Measurements from ENCODE around the gene BCL2.

Gene BCL2

DNA sequence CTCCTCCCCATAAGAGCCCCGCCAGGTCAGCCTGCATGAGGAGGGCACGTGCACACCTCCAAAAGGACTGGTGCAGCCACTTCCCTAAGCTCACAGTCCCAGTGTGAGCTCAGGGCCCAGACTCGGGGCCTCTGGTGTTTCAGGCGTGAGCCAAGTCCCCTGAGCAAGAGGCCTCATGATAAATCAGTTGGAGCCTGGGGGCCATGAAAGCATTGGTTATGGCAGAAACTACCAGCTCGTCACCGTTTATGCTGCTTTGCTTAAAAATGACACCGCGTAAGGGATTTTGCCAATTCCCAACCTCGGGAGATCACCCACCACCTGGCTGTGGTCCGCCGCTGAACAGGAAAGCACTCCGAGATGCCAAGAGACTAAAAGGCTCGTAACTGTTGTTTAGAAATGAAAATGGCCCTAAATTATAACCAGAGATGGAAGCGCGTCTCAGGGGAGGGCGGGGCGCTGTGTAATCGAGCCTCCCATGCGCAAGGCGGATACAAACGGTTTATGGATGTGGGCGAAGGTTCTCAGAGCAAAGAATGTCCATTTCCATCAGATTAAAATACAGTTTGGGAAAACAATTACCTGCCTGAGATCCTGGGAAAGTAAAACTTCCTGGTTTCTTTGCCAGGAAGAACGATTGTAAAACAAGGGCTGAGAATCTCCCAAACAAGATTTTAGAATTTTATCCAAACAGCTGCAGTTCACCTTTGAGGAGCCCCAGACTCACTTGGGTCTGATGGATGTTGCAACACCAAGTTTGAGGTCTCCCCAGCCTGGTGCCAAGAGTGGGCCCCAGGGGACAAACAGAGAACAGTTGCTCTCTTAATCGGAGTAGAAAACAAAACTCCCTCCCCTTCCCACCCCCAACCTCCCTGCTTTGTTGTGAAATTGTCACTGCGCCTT lies 141.4 kb downstream of the BCL2 start:
- DNase-seq = peak; percentile 87

DNA sequence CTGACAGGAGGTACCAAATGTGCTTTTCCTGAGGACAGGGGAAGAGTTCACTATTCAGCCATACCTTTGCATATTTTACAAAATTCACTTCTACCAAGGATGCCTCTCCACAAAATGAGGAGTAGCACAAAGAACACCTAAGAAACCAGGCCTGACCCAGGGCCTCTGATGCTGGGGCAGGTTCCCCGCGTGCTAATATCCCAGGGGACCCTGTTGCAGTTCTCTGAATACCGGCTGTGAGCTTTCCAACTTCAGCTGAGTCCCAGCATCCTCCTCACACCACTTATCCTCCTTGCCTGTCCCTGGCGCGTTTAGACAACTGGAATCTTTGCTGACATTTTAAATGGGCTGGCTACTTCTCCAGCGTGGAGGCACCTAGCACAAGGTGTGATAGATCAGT lies 142.3 kb downstream of the BCL2 start:
- peak; percentile 20 for DNase-seq

DNA sequence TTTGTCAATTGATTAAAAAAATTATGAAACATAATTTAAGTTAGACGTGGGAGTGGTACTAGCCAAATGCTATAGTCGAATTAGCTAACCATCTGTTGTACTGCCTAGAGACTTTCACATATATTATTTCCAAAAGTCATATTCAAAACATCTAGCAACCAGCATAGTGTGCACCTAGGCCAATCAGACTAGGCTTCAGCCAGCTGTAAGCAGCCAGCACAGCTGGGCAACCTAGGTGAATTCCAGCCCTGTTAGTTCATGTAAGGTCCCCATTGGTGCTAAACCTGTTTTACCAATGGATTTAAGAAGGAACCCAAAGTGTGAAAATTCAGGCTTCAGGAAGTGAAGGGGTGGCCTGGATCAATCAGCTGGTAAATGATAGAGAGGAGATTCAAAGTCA lies 144.3 kb downstream of the BCL2 start:
- no peak for DNase-seq

DNA sequence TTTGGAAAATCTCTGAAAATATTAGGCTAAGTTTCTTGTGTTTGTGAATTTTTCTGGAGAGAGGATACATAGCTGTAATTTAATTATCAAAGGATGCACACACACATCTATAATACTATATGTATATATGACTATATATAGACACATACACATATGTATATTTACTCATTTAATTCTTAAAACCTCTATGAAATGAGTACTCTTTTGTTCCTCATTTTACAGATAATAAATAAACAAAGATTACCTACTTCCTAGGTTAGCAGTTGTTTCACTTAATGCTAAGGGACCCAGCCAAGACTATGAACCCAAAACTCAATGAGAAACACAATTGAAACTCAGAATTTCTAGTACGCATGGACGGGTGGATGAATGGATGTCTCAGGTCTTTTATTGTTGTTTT lies 145.6 kb downstream of the BCL2 start:
- no peak for DNase-seq

DNA sequence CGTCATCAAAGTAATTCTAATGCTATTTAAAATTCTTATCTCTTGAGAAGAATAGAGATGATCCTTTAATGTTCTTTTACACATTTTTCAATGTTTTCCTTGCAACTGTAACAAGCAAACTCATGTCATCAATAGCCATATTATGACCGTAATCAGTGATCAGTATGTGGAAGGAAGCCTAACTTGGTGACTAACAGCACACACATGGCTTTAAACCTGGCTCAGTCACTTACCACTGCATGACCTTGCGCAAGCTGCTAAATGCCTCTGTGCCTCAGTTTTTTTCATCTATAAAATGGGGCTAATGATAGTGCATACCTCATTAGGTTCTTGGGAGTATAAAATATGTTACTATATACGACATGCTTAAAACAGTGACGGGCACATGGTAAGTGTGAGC lies 149.7 kb downstream of the BCL2 start:
- DNase-seq = no peak

DNA sequence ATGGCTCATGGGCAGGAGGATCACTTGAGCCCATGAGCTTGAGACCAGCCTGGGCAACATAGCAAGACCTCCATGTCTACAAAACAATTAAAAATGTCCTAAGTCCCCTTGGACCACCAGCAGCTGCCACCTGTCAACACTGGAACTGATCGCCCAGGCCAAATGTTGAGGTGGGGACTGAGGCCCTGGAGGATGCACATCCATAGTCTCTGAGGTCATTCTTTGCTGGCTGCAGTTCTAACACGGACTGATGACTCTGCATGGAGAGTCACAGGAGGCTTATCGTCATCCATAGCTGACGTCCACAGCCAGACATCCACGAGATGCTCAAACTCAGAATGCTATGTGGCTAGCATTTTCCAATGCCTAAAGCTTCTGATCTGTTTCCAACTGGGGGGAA lies 151.3 kb downstream of the BCL2 start:
- no peak for DNase-seq

DNA sequence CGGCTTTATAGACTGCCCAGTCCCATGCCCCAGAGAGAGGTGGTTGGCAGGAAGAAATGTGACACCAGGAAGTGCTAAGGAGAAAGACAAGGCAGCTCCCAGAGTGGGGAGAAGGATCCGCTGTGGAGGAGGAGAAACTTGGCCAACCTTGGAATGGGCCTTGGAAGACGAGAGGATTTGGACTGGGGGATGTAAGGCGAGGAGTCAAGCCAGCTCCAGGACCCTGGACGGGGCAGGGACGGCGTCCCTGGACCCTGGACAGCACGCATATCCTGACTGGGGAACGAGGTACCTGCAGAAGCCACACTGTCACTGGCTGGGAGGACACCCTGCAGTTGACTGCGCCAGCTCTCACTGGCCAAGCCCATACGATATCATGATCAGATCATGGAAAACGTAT lies 153.4 kb downstream of the BCL2 start:
- DNase-seq = no peak

DNA sequence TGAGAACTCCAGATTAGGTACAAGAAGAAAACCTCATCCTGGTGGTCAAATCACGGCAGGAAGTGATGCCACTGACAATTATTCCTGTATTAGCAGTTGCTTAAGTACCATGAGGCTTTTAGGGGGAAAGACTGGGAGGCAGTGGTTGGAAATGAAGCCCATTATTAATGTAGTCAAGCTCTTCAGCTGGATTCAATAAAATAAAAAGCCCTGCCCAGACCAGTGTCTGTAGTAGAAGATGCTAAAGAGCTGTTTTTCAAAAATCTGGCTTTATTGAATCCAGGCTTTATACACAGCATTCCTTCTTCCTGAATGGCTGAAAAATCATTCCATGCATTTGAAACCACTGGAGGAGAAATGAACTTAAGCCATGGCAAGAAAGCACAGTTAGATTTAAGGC lies 155.2 kb downstream of the BCL2 start:
- no peak for DNase-seq

DNA sequence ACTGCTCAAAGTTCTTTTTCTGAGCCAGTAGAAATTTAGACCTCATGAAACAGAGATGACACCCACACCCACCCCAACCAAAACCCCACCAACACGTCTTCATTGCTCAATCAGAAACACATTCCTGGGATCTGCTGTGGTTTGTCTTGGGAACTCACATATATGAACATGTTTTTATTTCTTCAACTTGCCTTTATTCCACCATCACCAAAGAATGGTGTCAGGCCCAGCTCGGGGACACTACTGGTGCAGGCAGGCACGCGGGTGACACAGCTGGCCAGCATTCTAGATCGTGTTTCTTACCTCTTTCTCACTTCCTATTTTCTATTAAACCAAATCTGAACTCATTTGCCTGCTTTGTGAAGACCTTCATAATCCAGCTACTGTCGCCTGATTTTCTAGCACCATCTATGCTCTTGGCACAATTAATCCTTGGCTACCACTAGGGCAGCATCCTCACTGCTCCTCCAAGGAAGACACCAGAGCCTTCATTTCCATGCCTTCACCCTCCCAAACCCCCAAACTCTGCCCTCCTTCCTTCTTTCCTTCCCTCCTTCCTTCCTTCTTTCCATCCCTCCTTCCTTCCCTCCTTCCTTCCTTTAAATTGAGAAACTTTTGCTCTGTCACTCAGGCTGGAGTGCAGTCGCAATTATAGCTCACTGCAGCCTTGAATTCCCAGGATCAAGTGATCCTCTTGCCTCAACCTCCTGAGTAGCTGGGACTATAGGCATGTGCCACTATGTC lies 157.1 kb downstream of the BCL2 start:
- DNase-seq = no peak

DNA sequence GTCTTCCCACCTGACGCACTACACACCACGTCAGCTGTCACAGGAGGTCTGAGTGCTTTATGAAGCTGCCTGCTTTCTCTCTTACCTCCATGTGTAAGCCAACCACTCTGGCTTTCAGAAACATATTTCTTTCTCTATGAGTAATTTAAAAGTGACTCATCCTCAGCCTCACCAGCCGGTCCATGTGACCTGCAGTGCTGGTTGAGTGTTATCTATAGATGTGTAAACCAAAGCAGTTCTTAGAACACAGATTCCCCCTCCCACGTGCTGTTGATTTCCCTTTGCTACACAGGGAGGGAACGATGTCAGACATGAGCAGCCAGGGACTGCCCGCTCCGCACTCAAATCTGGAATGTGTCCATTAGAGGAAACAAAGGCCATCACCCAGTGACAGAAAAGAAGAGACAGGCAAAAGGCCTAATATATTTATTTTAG lies 157.8 kb downstream of the BCL2 start:
- no peak for DNase-seq

DNA sequence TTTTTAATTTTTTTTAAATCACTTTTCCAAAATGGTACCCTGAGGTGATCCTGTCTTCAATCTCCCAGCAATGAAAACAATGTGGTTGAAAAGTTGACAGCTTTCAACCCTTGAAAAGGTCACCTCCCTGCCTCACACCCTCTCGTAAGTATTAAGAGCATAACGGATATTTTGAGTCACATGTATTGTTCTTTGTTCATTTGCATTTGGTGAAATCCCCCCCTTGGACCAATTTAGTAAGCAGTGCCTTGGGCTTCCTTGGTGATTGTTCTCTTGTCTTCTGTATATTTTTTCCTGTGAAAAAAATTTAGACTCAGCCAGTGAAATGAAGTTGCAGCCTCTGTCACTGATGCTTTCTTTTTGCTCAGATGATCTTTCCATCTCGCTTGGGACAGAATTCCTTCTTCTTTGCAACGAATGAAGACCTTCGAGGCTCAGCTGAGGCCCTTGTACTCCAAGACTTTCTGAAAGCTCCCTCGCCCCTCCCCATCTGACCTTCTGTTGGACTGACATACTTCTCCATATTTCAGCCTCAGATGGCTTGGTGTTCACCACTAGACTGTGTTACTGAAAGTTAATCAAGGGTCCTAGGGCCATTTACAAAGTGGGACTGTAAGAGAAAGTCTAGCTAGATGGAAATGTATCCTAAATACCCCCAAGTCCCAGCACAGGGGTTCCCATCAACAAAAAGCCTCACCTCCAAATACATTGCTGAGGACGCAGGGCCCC lies 158.4 kb downstream of the BCL2 start:
- no peak for DNase-seq

DNA sequence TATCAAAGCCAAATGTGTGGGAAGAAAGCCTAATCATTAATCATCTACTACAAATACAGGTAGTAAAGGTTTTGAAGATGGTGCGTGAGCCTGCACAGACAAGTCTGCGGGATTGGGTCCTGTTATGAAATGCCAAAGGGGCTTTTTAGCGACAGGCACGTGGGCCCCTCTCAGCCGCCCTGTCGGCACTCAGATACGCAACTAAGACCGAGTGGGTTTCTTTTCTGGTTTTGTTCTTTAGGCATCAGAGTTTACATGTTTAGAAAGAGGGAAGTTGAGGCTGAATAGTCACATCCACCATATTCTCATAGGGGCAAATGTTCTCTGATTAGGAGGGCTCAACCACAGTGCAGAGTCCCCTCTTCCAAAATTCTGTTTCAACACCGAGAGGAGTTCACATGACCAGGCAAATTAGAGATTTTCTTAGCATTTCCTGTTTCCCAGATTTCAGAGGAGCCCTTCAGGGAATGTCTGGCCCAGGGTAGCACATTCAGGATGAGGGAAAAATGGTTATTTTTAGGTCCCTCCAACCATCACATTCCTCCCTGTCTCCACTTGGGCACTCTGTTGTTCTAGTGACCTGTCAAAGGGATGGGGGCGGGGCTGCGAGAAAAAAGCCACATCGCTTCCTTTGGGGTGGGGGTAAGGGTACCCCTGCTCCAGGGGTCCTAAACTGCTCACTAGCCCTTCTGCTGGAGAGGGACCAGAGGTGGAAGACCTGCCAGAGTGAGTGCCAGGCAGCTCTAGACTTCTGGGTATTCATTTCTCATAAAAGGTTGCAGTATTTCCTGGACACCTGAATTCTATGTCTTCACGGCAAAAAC lies 159.2 kb downstream of the BCL2 start:
- DNase-seq = no peak

DNA sequence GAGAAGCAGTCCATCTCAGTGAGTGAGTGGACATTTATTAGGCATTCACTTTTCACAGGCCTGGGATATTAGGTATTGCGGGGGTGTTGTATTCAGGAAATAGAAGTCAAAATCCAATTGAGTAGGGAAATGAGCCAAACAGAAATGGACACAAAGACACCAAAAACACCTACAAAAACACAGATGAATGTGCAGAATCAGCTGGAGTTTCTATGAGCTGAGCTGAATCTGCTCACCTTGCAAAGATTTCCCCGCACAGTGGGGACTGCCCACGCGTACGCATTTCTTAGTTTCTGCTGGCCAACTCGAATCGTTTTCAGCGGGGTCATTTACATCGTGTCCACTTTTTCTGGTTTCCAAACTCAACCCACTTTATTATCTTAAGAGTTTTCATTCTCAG lies 160.0 kb downstream of the BCL2 start:
- no peak for DNase-seq

DNA sequence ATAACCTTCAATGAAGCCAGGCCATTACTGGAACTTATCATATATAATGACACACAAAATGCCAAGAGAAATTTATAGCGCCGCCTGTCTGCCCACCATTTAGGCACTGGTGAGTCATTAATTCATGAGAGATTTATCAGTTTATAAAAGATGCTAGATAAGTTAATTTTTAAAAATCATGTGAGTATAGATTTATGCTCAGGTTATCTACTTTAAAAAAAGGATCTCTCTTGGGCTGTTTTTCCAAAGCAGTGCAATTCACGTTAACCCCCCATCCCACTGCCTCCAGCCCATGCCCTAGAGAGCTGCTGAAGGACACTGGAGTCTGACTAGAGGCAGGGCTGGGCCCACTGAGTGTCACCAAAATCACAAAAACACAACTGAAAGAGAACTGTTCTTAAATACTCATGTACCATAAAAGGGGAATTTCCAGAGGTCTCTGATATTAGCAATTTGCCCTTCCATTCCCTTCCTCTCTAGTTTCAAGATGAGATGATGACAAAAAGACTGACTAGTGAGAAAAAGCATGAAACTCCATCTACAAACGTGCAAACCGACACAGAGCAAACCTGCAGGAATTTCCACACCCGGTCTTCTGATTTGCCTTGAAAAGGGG lies 160.8 kb downstream of the BCL2 start:
- DNase-seq = no peak

DNA sequence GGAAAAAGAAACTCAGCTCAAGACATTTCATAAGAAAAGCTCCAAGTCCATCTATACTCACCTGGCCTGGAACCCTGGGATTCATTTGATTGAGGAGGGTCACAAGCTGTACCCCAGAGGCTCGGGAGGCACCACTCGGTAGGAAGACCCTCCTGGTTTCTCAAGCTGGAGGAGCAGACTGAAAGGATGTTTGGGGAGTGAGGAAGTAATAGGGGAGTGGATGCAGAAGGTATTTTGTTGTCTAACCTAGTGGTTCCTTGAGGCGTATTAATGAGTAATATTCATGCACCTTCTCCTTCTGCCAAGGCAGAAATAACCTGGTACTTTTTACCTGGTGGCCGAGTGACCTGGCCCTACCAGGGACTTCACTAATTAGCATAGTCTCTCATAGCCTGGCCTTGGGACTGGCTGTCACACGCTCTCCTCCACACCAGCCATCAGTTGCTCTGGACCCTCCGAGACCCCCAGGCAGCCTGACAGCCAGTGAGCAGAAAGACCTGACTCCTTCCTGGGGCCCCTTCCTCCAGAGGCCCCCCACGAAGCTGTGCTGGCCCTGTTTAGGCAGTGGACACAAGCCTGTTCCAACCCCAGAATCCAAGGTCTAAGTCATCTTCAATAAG lies 161.4 kb downstream of the BCL2 start:
- DNase-seq = no peak

DNA sequence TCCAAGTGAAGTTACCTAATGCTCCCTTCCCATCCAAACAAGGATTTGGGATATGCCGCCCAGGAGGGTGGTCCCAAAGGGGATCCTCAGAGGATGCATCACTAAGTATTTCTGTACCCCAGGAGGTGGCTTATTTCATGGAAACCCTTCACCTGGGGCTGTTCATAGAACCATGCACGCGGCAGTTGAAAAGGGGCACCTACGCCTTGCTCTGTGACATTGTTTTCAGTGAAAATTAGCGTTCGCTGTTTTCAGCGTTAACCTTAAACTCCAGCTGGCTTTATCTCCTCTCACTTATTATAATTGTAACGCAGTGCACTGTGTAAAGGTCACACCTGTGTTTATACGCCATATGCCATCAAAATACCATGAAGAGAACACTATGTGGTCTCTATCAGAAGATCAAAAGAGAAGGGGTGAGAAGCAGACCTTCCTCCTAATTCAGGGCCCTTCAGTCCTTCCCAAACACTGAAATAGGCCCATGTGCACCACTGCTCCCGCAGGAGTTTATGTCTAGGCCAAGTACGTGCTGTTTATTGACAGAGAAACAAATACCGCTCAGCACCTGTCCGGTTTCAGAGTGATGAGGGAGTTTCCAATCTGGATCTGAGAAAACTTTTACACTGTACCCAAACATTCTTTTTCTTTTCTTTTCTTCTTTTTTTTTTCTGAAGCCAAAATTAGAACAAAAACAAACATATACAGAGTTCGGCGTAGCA lies 162.1 kb downstream of the BCL2 start:
- DNase-seq = peak; percentile 41

DNA sequence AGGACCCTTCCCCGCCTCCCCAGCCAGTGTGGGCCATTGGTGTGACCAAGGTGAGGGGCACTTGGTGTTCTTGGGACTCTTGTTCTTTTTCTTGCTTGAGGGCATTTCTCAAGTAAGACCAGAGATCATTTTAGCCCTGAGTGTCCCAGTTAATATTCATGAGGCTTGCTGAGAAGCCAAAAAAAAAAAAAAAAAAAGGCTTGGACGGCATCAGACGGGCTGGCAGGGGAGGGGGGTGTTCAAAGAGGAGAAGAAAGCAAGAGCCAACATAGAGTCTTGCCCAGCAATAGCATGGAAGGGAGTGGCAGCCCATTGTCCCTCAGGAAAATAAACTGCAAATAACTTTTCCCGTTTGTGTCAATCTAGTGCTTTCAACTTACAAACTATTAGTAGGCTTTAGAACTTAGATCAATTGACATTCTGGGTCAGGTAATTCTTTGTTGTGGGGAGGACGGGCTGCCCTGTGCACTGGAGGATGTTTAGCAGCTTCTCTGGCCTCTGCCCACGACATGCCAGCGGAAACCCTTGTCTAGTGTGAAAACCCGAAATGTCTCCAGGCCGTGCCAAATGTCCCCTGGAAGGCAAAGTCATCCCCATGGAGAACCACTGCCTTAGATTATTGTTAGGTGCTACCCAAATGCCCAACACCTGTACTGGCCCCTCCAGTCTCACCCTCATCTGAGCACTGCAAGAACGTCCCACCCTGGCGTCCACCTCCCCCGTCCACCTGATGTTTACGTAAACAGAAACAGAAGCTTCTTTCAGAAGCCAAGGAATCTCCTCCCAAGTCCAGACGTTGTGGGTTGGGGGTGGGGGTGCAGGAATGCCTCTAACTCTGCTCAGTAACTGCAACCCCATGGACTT lies 163.4 kb downstream of the BCL2 start:
- no peak for DNase-seq

DNA sequence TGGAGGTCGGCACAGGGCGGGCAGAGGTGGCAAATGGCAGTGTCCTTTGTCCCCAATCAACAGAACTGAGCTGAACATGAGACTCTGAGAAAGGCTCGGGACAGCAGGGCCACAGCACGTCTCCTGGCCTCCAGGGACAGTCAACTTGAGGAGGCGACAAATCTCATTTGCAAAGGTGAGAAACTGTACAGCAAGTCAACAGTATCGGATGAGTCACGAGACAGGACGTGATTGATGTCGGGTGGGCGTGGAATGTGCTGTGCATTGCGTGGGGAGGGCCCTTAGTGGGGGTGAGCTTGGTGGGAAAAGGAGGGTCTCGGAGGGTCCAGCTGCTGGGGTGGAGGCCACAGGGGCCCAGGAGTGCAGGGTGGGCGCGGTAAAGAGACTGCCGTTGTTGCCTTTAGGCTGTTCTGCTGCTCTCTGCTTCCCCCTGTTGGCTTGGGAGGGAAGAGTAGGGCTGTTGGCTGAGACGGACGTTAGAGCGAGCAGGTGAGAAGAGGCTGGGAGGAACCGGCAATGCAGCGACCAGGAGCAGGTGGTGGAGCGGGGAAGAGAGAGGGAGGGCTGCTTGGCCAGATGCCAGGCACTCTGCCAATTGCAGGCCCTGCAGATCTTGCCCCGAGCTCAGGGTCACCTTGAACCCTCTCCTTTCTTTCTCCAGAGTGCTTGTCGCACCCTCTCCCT lies 164.3 kb downstream of the BCL2 start:
- DNase-seq = peak; percentile 95

Data from NCI-H526 treated with DMSO at 0.1 percent for 48 hours (cell line).